8988T (cell line): ENCODE results near the gene SKI.

Experiments used
- DNase-seq: peaks from one replicate; pipeline ENCODE4 v3.0.0; 2011

The SKI gene

GRCh38 chr1:2298685-2299084 is 70.6 kb downstream of the SKI start:
- no peak for DNase-seq

- no peak for DNase-seq
These were observed 71.1 kb downstream of the SKI start for GRCh38 chr1:2299131-2299627.

- no peak for DNase-seq
These were observed 72.1 kb downstream of the SKI start for GRCh38 chr1:2300004-2300771.

- no peak for DNase-seq
These were observed 72.9 kb downstream of the SKI start for GRCh38 chr1:2300851-2301606.

- DNase-seq, result no peak
These were observed 73.6 kb downstream of the SKI start for GRCh38 chr1:2301607-2302291.

- DNase-seq, result no peak
These were observed 74.3 kb downstream of the SKI start for GRCh38 chr1:2302292-2302925.

GRCh38 chr1:2303016-2303775 is 75.1 kb downstream of the SKI start:
- DNase-seq, result no peak

- no peak for DNase-seq
These were observed 75.7 kb downstream of the SKI start for GRCh38 chr1:2303781-2304180.

- DNase-seq, result no peak
These were observed 76.2 kb downstream of the SKI start for GRCh38 chr1:2304282-2304681.

GRCh38 chr1:2304921-2305681 is 77.0 kb downstream of the SKI start:
- no peak for DNase-seq

GRCh38 chr1:2306151-2306978 is 78.2 kb downstream of the SKI start:
- DNase-seq, result no peak

- DNase-seq, result no peak
These were observed 79.0 kb downstream of the SKI start for GRCh38 chr1:2307064-2307605.

- DNase-seq, result no peak
These were observed 79.9 kb downstream of the SKI start for GRCh38 chr1:2307972-2308371.

GRCh38 chr1:2308844-2309243 is 80.7 kb downstream of the SKI start:
- no peak for DNase-seq

- no peak for DNase-seq
These were observed 82.4 kb downstream of the SKI start for GRCh38 chr1:2310332-2311183.

- peak; percentile 93 for DNase-seq
These were observed 83.3 kb downstream of the SKI start for GRCh38 chr1:2311184-2312032.

GRCh38 chr1:2312160-2312514 is 84.0 kb downstream of the SKI start:
- no peak for DNase-seq

- DNase-seq, result no peak
These were observed 84.6 kb downstream of the SKI start for GRCh38 chr1:2312515-2313301.
